GM10266 (cell line): ENCODE data around the gene RNF17.
A peak's percentile ranks its signal among the peaks of the same experiment; 100 is the strongest.

ENCODE experiments used
- DNase-seq: peaks from one replicate; pipeline ENCODE4 v3.0.0; 2012; ENCODE audit errors: extremely low spot score
- TF ChIP-seq, protein P1 (sequence below): IDR thresholded peaks from 2 replicates; pipeline ENCODE4 v1.5.1; 2012; ENCODE audit warnings: mild to moderate bottlenecking, low read depth; ENCODE audit not compliant: control insufficient read depth, insufficient read depth; ENCODE audit errors: missing control alignments

The RNF17 gene

DNA sequence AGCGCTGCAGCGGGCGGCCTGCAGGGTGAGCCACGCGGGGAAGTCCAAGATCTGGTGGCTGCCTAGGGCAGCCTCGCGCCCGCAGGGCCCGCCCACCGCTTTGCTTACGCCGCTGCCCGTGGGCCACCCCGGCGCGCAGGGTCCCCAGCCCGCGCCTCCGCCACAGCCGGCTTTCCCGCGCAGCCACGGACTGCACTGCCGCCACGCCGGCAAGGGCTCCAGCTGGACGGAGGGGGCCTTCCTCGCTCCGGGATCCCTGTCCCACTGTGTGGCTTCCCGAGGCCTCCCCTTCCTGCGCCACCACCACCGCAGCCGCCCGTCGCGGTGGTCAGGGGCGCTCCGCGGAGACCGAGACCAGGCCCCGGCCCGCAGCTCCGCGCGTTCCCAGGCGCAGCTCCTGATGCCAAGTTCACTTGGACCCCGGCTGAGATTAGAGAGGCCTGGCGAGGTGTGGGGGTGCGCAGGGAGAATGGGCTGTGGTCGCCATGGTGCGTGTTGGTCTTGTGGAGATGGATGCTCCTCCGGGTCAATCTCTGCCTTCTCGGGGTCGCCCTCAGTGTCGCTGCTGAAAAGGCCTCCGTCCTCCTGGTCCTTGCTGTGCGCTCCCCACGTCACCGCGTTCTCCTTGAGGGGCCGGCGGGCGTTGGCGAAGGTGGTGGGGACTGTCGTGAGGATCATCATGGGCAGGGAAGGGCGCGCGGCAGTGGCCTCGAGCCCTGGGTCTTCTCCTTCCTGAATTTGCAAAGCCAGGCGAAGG lies 17.9 kb upstream of the RNF17 start:
- TF ChIP-seq, protein P1, sequence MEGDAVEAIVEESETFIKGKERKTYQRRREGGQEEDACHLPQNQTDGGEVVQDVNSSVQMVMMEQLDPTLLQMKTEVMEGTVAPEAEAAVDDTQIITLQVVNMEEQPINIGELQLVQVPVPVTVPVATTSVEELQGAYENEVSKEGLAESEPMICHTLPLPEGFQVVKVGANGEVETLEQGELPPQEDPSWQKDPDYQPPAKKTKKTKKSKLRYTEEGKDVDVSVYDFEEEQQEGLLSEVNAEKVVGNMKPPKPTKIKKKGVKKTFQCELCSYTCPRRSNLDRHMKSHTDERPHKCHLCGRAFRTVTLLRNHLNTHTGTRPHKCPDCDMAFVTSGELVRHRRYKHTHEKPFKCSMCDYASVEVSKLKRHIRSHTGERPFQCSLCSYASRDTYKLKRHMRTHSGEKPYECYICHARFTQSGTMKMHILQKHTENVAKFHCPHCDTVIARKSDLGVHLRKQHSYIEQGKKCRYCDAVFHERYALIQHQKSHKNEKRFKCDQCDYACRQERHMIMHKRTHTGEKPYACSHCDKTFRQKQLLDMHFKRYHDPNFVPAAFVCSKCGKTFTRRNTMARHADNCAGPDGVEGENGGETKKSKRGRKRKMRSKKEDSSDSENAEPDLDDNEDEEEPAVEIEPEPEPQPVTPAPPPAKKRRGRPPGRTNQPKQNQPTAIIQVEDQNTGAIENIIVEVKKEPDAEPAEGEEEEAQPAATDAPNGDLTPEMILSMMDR = no peak
- DNase-seq = no peak

DNA sequence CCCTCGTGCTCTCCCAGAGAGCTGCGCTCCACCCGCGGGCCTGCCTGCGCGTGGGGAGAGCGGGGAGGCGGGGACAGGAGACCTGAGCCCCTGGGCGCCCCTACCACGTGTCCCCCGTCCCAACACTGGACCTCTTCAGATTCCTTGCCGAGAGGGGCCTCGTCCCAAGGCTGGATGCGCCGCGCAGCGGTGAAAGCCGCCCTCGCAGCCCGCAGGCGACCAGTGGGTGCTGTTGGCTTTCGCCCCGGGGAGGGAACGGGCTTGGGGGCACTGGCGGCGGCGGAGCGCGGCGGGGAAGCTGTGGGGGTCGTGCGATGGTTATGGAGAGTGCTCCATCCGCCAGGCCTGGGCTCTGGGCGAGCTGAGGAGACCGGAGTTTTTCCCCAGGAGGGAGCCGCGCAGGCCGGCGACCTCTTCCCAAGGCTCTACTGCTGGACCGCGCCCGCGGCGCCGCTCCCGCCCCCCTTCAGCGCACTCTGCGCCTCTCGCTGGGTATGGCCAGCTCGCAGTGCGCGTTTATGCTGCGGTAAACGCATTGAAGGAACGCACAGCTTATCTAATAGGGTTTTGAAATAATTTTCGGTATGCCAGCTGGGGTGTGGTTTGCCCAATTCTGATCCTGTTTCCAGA lies 17.2 kb upstream of the RNF17 start:
- TF ChIP-seq, protein P1 = peak; percentile 29
- peak; percentile 49 for DNase-seq

DNA sequence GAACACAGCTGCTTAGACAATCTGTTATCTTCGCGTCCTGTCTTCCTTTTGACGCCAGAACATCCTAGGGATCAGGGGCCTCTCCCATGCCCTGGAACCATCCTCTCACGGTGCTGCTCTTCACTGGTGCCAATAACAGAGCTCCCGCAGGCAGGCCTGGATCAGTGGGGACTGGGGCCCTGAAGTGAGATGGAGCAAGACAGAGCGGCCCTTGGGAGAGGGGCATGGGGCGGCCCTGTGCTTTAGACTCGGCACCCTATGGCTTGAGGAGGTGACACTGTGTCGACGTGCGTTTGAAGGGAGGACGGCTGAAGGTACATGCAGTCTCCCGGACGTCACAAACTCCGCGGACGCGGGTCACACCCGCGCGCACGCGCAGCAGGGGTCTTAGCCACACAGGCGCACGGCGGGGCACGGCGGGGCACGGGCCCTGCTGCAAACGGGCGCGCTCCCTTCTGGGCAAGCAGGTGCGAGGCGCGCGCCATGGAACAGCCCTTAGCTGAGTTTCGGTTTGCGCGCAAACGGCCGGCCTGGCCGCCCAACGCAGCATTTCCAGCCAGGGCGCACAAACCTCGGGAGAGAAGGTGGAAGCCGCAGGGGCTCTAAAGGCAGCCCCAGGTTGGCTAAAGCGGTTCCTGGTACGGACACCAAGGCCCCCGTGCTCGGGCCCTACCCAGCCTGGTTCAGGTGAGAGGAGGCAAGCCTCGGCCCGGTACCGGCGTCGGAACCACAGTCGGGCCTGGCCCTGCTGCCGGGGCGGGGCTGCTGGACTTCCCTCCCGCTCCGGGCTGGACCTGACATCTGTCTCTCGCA lies 16.5 kb upstream of the RNF17 start:
- DNase-seq = no peak
- TF ChIP-seq, protein P1 = no peak

DNA sequence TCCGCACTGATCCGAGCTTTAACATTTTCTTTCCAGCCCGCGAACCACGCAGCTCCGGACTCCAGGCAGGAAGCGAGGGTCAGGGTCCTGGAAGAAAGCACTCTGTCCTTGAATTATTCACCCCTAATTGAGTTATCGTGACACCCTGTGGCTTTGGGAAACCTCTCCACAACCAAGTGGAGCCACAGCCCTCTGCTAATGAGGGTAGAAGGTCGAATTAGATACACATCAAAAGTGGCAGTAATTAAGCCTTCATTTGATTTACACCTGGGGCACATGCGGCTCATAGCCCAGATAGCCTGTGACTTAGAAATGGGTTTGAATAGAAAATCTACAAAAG lies 15.9 kb upstream of the RNF17 start:
- TF ChIP-seq, protein P1 = no peak
- DNase-seq = no peak

DNA sequence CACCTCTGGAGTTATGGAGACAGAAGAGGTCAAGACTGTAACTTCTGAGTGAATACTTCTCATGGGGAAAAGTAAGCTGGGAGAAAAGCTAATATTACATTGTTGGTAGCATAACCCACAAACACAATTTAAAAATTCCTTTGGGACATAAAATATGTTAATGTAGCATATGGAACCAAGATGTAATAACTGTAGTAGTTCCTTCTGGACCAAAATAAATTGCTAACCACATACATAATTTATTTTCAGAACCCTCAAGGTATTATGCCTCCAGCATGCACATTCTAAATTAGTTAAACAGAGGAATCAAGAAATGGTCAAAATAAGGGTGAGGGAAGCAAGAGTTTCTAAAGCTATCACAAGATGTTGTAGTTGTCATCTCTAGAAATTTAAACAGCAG lies 4.8 kb upstream of the RNF17 start:
- no peak for DNase-seq
- TF ChIP-seq, protein P1 = no peak

DNA sequence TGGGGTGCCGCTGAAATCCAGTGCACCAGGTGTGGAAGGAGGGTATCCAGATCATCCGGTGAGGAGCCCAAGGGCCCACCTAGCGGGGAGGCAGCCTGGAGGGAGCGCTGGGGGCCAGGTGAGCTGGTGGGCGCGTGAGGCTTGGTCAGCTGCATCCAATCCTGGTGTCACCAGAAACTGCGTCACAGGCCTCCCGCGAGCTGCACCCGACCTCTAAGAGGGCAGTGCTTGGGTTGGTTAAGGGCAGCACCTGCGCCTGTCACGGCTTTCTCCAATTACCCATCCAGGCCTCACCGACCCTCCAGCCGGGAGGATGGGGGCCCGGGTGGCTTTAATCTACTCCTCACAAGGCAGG lies 284 bp downstream of the RNF17 start:
- TF ChIP-seq, protein P1 = no peak

More for the DNA sequence above, 284 bp downstream of the RNF17 start:
- no peak for DNase-seq
